Stimulated activated naive CD8-positive, alpha-beta T cell treated with anti-CD3 and anti-CD28 coated beads, Interleukin-15, Interleukin-2, amounts not matched to agents 100 ng/mL and 50 ng/mL, for 24 hours (primary cell): ENCODE measurements around the gene FIBIN.

Experiments
- H3K27ac Mint-ChIP-seq: one replicate; pipeline ENCODE4 v1.8.0; 2021; ENCODE audit warnings: mild to moderate bottlenecking, mixed read lengths
- H3K27me3 Mint-ChIP-seq: one replicate; pipeline ENCODE4 v1.8.0; 2021; ENCODE audit warnings: mixed read lengths
- H3K36me3 Mint-ChIP-seq: one replicate; pipeline ENCODE4 v1.8.0; 2021; ENCODE audit warnings: low read depth, mixed read lengths
- H3K4me1 Mint-ChIP-seq: one replicate; pipeline ENCODE4 v1.8.0; 2021; ENCODE audit warnings: low read depth, mixed read lengths
- H3K4me3 Mint-ChIP-seq: one replicate; pipeline ENCODE4 v1.8.0; 2021; ENCODE audit warnings: mild to moderate bottlenecking, mixed read lengths
- H3K9me3 Mint-ChIP-seq: one replicate; pipeline ENCODE4 v1.8.0; 2021; ENCODE audit warnings: mixed read lengths

Gene FIBIN

DNA sequence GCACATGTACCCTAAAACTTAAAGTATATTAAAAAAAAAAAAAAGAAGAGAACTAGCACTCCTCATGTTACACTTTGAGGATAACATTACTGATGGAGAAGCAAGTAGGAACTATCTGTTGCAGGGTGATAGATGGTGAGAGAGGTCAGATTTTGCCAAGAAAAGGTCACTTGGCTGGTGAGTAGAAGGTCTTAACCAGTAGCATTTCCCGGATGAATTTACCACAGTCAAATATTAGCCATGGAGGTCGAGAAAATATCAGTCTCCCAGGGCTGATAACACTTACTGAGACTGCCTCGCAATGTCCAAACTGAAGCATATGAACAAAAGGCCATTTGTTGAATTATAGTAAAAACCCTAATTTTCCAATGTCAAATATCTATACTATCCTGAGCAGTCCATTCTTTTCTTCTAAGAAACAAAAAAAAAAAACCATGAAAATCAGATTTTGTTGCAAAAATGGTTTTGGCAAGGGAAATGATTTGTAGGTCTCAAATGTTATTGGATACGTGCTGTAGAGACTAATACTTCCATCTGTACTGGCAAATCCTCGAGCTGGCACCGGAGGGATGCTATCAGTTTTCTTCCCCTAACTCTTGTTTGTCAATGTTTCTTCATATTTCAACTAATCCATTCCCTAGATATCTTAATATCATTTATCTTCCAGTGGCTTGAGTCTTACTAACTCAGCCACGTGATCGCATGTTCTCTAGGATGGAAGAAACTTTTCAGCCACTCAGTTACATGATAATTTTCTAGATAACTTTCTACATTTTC lies 32.2 kb downstream of the FIBIN start:
- Mint-ChIP-seq H3K4me3 (no peak overlapping the region), H3K27me3 (no peaks in the 10 kb centered on the region), H3K36me3 (no peaks in the 10 kb centered on the region), H3K9me3 (no peaks in the 10 kb centered on the region), H3K27ac (no peak overlapping the region), H3K4me1 (no peaks in the 10 kb centered on the region)

DNA sequence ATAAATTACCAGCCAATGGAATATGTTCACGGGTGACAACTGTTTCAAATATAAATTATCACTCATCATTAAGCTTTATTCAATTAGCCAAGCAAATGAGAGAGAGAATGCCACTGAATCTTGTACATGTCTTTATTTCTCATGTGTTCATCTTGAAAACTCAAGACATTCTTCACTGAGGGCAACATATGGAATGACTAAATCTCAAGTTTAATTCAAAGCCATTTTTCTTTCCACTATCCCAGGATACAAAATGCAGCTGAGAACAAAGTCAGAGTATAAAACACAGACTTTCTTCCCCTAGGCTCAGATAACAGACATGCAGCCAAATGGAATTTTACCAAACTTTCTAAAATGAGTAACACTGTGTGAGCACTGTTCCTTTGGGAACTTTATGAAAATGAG lies 34.7 kb downstream of the FIBIN start:
- no peaks in the 10 kb centered on the region for H3K9me3 Mint-ChIP-seq
- H3K4me1 Mint-ChIP-seq = no peaks in the 10 kb centered on the region
- H3K4me3 Mint-ChIP-seq = no peak overlapping the region
- no peaks in the 10 kb centered on the region for H3K27me3 Mint-ChIP-seq
- H3K27ac Mint-ChIP-seq = no peak overlapping the region
- no peaks in the 10 kb centered on the region for H3K36me3 Mint-ChIP-seq

DNA sequence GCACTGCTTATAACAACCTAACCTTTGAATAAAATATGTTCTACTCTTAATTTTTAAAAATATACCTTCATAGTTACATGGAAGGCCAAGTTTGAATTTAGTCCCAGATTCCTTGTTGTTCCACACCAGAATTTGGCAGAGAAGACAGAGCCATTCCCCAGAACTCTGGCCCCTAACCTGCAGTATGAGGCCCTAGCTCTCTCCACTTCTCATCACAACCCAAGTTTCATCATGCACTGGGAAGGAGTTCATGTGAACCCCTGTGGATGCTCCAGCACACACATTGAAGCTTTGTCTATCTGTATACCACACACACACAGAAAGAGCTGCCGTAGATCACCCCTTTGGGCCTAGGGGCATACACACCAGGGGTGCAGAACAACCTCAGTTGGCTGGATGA lies 36.1 kb downstream of the FIBIN start:
- H3K4me3 Mint-ChIP-seq = no peak overlapping the region
- no peaks in the 10 kb centered on the region for H3K27me3 Mint-ChIP-seq
- no peaks in the 10 kb centered on the region for H3K4me1 Mint-ChIP-seq
- H3K9me3 Mint-ChIP-seq = peaks cover 3% of the 10 kb centered on the region
- H3K36me3 Mint-ChIP-seq = no peaks in the 10 kb centered on the region
- H3K27ac Mint-ChIP-seq = no peak overlapping the region

DNA sequence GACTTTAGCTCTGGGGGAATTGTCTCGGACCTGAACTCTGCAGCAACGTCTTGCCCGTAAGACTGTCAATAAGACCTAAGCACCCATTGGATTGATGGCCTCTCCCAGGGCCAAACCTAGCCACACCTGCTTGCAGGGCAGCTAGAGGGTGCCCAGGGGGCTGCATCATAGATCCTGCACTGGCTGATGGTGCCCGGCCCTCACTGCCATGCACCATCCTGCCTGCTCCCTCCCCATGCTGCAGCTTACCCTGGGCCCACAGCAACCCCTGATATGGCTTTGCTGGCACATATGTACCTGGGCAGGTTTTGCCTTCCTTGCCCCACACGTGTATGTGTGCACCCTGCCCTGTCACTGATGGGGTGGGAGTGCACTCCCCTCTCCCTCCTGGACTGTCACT lies 37.8 kb downstream of the FIBIN start:
- H3K27me3 Mint-ChIP-seq = no peaks in the 10 kb centered on the region
- no peaks in the 10 kb centered on the region for H3K36me3 Mint-ChIP-seq
- H3K4me1 Mint-ChIP-seq = no peaks in the 10 kb centered on the region
- no peak overlapping the region for H3K4me3 Mint-ChIP-seq
- H3K9me3 Mint-ChIP-seq = peaks cover 3% of the 10 kb centered on the region
- no peak overlapping the region for H3K27ac Mint-ChIP-seq

DNA sequence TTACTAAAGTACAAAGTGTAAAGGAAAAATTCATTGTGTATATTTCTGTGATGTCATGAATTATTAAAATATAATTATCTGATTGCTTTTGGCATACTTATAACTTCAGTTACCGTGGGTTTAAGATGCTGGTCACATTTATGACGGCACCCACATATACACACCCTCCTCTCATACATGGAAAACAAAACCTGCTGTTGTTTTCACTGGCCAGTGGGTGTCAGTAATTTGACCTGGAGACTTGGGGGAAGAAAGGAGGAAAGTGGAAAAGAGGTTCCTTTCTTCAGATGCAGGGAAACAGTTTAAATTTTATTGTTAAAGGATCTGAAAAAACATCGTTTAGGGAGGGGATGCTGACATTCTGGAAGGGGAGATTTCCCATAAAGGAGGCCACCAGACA lies 46.0 kb downstream of the FIBIN start:
- Mint-ChIP-seq H3K27me3 (no peaks in the 10 kb centered on the region), H3K4me1 (no peaks in the 10 kb centered on the region), H3K9me3 (peaks cover 10% of the 10 kb centered on the region), H3K36me3 (no peaks in the 10 kb centered on the region), H3K27ac (no peak overlapping the region), H3K4me3 (no peak overlapping the region)

DNA sequence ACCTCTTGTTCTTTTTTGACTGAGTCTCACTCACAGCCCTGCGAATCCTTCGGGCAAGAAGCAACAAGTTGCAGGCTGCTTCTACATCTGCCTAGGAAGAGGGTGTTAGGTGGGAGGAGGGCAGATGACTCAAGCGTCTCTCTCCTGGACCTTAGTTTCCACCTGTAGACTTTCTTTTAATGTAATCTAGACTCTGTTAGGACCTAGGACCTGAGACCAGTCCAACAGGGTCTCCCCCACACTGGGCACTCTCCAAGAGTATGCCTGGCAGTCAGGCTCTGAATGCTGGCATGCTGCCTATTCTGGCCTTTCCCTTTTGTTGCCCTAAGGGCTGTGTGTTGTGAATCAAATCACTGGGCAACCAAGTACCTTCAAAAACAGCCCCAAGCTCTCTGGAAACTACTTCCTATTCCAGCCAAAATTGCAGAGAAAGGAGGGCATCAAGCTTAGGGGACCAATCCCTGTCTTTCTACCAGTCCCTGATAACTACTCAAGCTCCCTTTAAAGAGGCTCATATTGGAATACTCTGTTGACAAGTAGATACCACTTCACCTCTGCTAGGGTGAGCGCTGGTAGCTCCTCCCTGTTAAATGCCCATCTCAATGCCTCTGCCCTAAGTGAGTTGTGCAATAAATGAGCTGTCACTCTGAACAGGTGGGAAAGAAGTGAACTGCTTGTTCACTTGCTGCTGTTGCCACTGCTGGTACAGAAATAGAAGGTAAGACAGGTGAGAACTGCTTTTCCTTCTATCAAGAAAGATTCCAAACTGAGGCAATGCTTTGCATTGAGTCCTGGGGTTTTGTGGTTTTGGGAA lies 46.6 kb downstream of the FIBIN start, which contains the start of gene BBOX1:
Gene BBOX1, plus strand, starts transcription at position 514 of the 814 bp plus-strand sequence. CDS start 14,616 bp downstream, outside the sequence.
- H3K27me3 Mint-ChIP-seq = no peaks in the 10 kb centered on the region

DNA sequence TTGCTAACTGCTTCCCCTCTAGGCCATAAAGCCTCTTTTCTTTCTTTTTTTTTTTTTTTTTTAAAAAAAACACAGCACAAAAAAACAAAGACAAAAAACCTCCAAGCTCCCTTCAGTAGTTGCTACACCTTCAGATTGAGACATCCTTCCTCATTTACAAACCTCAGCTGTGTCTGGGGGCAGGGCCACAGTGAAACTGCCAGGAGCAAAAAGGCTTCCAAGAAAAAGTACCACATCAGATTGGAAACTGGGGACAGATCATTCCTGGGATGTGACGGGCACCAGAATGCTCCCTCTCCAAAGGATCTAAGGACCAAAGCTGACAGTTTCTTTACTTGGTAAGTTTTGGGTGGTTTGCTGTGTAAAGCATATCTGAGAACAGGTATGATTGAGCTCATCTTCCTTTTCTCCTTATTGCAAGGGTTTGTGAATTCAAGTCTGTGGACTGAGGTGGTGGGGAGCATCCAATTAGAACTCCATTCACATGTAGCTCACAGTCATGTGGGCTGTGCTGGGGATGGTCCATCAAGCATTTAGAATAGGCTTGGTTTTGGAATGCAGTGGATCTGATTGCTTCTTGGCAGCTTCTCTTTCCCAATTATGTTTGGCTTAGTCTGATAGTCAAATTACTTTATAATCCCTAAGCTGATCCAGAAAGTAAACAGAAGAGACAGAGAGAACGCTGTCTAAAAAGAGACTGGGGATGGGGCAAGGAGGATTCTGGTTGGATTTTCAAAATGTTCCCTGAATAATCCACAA lies 47.4 kb downstream of the FIBIN start:
- no peak overlapping the region for H3K4me3 Mint-ChIP-seq
- H3K9me3 Mint-ChIP-seq = peaks cover 10% of the 10 kb centered on the region
- H3K27ac Mint-ChIP-seq = no peak overlapping the region
- no peaks in the 10 kb centered on the region for H3K27me3 Mint-ChIP-seq
- H3K36me3 Mint-ChIP-seq = no peaks in the 10 kb centered on the region
- no peaks in the 10 kb centered on the region for H3K4me1 Mint-ChIP-seq

More for the DNA sequence above, 46.6 kb downstream of the FIBIN start, which contains the start of gene BBOX1:
- H3K27ac Mint-ChIP-seq = no peak within 1 kb of the TSS
- H3K36me3 Mint-ChIP-seq = no peaks in the 10 kb centered on the region
- H3K9me3 Mint-ChIP-seq = peaks cover 10% of the 10 kb centered on the region
- H3K4me1 Mint-ChIP-seq = no peaks in the 10 kb centered on the region
- H3K4me3 Mint-ChIP-seq = no peak within 1 kb of the TSS
